Activated T-cell treated with anti-CD3 and anti-CD28 coated beads for 48 hours (primary cell): ENCODE measurements around the gene GPC6.

ENCODE experiments used
- DNase-seq: peaks from one replicate; pipeline ENCODE4 v3.0.0-alpha.2; 2020; ENCODE audit warnings: low read depth

Gene GPC6

DNA sequence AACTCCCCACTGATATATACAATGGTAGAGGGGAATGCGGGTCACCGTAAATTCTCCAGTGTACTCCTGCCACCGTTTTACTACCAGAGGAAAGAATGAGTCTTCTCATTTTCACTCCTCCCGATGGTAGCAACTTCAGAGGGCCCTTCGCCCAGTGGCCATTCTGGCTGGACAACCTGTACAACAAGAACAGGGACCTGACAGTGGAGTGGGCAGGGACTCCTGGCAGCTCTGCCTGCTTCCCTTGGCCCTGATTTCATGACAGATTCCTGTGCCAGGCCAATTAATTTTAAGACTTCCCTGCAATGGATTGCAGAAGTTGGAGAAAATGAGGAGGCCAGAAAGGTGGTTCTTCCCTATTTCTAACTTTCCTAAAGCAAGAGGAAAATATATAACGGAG is 148.9 kb downstream of the GPC6 start:
- DNase-seq = no peak

DNA sequence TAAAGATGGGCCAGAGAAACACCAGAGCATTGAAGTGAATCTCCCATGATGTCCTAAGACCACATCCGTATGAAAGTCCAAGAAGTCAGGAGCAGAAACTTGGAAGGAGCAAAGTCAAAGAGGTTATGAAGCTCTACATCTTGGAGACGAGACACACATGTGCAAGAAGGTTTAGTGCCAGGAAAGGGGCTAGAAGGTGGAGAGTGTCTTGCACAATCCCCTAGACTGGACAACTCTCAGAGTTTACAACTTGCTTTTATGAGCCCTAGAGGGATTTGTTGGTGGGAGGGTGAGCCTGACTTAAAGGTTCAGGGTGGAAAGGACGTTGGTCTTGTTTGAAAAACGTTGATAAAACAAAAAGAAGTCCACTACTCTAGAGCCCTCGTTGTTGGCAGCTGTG is 150.6 kb downstream of the GPC6 start:
- no peak for DNase-seq

DNA sequence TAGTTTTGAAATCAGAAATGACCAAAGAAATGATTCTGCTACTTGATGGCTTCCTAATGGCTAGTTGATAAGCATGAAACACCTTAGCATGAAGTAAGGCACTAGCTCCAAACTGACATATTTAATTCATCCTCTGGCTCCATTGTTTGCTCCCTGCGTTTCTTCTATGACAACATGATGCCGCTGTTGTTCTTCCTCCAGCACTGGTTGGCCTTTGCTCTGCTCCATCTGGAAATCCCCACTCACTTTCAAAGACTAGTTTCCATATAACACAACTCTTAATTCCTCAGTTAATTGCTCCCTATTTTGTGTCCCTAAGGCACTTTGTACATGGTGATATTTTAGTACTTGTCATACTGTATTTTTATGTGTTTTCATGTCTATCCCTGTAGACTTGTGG is 151.6 kb downstream of the GPC6 start:
- no peak for DNase-seq

DNA sequence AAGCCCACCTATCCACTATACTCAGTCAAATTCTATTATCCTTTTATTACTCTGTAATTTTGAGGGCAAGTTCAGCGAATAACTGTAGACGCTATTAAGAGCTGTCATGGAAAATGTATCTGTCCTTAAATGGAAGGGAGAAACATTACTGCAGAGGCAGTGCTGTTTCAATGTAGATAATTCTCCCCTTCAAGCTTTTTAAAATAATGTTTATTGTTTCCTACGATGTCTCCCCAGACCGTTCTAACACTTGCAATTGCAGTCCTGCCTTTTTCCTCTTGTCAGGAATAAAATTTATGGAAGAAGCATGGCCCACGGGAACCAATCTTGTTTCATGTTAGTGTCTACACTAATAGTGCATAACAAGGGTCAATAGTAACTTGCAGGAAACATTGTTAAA is 159.5 kb downstream of the GPC6 start:
- no peak for DNase-seq

DNA sequence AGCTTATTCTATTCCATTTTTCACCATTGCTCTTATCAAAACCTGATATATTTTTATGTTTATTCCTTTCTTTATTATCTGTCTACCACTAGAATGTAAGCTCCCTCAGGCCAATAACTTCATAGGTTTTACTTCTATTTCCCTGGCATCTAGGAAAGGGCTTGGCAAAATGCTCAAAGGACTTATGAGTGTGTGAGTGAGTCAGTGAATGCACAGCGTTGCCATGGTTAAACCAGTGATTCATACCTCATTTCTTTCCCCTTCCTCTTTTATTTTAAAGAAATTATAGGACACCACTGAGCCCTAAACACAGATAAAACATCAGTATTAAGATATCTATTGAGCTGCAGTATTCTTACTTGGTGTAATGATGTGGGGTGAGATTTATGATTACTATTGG is 162.1 kb downstream of the GPC6 start:
- no peak for DNase-seq

DNA sequence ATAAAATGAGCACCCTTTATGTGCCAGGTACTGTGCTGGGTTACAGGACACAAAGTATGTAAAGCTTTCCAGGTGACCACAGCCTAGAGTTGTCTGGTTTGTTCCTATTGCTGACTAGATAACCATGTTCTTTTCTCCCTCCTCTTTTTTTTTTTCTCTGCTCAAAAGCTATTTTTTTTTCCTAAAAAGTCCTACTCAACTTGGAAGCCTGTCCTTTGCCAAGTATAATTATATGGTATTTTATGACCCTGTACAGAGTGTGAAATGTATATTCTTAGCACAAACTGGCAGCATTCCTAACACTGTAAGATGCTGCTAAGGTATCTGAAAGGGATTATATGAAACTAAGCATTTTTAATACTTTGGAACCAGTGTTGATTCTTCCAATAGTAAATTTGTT is 171.0 kb downstream of the GPC6 start:
- DNase-seq = no peak

DNA sequence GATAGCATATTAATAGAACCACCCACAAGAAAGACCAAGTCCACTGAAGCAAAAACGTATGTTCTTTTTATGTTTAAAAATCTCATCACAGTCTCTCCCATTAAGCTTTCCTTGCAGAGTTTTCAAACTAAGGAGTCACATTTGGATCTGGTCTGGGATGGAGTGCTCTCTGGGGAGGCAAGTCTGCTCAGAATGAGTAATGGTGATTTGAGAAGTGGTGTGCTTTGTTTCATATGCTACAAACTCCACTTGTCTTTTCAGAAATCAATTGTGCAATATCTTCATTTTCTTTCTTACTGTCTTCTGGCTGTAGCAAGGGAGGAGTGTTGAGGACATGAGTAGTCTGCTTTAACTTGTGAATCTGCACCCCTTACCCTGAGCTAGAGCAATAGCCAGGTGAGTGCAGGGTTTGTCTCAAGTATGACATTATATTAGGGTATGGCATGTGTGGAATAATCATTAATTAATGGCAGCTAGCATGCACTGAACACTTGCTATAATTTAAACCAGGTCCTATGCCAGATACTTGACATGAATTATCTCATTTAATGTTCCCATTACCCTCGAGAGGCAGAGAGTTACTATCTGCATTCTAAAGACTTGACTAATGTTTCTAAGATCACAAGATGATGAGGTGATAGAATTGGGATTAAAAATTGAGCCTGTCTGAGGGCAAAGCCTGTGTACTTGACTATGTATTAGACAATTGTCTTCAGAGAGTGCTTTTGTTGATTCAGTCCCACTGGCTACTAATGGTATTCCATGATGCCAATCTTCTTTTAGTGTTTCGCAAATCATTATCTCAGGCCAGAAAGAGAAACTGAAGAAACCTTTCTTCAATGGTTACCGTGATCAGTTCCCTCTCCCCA is 171.8 kb downstream of the GPC6 start:
- no peak for DNase-seq

DNA sequence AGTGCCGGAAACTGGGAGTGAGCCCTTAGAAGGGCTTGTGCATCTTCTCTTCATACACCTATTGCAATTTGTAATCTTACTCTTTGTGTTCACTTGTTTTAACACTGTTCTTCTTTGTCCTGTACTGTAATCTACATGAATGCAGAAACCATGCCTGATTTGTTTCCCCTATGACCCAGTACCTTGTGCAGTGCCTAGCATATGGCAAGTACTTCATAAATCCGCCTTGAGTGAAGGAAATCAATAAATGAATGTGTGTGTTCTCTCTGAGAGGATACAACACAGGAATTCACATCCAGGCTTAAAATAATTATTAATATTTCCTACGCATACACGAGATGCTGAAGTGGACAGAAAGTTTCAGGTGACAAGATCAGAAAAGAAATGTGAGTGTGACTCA is 172.6 kb downstream of the GPC6 start:
- DNase-seq = no peak

DNA sequence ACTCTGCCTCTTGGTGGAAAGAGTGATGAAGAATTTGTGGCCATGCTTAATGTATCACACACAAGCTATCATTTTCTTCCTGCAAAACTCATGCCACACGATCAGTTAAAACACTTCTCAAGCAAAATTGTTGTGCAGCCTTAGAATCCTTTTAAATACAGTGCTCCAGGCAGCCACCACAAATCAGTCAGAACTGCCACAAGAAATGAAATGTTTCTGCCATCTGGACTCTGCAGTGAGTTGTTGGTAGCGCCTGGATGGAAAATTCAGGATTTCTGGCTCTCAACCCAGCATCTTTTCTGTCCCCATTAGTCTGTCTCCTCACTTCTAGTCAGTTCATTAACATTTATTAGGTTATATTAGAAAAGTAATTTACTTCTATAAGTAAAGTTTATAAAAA is 179.5 kb downstream of the GPC6 start:
- DNase-seq = no peak

DNA sequence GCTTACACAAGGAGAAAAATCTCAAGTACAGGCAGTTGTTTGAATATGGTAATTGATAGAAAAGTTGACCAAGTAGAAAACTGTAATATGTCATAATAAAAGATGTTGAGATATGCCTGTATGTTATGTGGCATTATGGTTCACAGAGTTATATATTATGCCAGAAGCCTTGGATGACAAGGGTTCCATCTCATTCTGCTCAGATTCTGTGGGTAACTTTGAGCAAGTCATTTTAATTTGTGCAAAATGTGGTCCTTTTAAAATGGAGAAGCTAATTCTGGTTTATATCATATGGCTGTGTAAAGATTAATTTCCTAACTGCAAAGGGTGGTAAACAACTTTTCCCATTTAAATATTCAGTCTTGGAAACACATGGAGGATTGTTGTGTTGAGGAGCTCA is 180.9 kb downstream of the GPC6 start:
- DNase-seq = no peak

DNA sequence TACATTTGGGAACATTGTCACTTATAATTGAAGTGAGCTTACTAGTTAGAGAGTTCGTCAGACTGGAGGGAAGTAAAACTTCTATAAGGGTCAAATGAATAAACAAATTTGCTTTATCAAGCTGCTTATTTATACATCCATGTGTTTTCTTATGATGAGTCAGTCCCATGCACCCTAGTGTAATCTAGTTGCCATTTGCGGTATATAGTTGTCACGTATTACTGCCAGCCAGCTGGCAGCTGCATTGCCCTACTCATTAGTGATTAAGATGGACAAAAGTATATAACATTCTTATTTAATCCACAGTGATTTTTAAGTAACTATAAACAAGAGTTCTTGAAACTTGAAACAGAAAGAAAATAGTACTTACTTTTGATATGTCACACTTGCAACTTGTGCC is 182.4 kb downstream of the GPC6 start:
- no peak for DNase-seq

DNA sequence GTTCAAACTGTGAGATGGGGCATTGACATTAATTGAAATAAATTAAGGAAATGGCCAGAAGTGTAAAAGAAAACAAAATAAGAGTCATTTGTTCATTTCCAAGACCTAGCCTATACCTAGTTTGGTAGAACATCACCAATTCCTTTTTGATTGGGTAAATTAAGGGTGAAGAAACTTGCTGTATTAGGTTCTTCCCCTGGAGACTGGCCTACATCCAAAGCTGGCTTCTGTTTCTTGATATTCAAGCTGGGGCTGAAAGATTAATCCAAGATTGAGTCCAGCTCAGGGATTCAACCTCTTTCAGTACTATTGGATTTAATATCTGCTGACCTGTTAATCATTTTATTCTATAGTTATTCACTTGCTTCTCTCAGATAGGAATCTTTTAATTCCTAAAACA is 183.2 kb downstream of the GPC6 start:
- no peak for DNase-seq

DNA sequence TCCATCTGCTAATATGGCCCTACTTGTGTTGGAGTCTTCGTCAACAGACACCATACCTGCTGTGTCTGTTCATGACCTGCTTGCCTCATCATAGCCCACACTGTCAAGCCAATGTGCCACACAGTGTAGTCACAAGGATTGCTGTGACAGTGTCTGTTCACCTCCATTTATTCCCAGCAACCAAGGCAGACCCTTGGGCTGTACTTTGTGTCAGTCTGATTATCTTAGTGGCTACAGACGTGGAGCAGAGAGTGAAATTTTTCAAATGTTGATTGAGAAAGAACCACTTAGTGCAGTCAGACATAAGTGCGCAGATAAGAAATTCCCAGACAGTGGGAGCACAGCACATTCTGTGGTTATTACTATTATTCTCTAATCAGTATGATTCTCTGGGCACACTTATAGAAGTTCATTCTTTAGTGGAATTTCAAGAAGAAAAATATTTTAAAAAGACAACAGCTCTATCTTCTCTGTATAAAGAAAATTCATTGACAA is 184.6 kb downstream of the GPC6 start:
- DNase-seq = no peak

DNA sequence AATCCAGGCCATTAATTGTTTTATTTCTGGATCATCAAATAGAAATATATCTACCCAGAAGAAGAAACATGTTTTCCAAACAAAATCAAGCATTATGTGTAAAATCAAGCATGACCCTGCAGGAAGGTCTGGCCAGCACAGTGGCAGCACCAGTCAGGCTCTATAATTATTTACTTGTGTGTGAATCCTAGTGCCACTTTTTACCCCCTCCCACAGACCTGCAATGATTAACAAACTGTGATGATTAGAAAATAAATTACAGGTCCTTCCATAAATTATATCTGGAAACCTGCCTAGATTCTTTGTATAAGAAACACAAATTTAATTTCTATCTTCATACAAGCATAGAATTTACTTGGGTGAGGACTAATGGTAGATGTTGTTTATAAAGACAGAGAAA is 186.1 kb downstream of the GPC6 start:
- no peak for DNase-seq

DNA sequence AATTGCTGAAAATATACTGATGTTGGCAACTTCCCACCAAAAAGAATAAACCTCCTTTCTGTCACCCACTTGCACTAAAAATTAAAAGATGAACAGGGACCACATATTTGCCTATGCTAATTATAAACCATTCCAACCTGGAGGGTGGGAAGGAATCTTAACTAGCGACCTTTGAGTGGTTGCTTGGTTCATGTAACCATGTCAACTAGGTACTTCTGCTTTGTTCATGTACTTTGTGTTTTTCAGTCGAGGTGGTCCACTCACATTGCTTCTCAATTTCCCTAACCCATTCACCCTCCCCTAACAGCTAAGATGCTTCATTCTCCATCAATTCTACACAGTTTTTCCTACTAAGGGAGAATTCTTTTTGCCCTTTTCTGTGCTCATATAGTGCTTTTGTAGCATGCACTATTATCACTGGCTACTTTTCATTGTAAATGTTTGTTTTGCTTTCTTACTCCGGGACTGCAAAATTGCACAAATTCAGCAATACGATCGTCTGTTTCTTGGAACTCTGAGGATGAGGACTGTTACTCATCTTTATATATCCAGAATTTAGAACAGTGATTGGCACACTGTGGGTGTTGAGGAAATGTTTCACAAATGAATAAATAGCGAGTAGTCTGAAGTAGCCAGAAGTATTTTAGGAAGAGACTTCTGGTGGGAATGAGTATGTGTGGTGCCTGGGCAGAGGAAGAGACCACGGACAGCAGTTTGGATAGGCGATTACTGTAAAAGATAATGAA is 187.5 kb downstream of the GPC6 start:
- no peak for DNase-seq

DNA sequence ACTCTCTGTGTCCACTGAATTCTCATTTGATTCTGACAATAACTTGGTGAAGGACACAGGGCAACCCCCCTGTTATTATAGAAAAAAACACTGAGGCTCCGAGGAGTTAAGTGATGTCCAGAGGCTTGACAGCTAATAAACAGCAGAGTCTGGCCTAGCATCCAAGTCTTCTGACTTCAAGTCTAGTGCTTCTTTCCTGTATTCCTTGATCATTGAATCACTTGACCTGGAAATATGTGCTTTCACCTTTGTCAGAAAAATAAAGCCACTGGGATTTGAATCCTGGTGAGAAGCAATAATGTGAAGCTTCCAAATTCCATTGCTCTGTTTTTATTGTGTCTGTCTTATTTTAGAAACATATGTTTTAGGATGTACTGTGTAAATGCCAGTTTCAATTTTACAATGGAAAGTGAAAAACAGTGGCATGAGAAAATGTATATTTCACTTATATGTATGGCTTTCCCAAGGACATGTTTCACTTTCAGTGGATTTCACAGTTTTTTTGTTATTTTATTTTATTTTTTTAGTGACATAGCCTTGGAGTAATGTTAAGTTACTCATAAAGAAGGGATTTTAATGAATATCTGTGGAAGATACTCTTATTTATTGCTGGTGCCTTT is 190.2 kb downstream of the GPC6 start:
- no peak for DNase-seq

DNA sequence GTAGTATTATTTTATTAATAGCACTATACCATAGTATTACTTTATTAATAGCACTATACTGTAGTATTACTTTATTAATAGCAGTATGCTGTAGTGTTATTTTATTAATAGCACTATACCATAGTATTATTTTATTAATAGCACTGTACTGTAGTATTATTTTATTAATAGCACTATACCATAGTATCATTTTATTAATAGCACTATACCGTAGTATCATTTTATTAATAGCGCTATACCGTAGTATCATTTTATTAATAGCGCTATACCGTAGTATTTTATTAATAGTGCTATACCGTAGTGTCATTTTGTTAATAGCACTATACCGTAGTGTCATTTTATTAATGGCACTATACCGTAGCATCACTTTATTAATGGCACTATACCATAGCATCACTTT is 191.8 kb downstream of the GPC6 start:
- DNase-seq = no peak

DNA sequence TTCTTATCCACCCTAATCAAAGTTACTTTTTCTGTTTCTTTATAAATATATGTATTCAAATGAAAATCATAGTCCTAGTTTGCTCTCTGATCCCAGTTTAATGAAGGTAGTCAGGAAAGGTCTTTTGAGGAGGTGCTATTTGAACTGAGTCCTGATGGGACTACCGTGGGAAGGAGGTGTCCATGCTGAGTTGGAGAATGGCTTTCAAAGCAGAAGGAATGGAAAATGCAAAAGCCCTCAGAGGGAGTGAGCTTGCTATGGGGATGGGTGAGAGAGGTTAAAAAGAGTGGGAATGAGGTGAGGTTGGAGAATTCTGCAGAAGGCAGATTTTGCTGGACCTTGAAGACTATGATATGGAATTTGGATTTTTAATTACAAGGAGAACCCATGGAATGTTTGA is 193.6 kb downstream of the GPC6 start:
- DNase-seq = no peak

DNA sequence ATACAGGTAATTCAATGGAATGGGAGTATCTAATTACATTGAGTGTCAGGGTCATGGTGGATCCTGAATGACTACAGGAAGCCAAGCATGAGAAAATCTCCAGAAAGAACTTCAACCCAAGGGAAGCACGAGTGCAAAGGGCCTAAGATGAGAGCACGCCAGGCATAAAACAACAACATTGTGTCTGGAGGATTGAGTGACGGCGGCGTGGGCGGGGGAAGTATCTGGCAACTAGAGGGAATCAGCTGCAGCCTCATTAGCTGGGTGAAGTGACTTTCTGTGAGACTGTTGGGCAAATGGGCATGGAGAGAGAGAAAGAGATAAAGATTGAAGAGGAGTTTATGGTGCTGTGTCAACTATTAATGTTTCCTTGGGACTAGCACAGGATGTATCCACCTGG is 194.3 kb downstream of the GPC6 start:
- no peak for DNase-seq

DNA sequence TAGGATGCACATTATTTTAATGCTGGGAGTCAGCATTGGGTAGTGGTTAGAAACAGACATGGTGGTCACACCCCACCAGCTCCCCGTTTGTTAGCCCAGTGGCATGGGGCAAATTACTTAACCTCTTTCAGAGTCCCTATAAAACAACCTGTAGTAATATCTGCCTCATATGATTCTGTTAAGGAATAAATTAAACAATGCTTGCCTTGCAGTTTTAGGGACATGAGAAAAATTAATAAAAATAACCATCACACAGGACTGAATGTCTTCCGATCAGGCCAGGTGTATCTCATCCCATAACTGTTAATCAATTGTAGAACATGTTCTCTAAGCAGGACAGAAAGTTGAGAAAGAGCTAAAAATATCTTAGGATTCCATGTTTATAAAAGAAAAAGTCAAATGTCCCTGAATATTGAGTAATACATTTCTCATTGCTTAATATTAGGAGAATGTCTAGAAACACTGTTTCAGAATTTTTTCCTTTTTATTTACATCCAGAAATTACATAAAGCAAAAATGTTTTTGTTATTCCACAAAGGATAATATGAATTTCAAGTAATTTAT is 196.5 kb downstream of the GPC6 start:
- DNase-seq = no peak

DNA sequence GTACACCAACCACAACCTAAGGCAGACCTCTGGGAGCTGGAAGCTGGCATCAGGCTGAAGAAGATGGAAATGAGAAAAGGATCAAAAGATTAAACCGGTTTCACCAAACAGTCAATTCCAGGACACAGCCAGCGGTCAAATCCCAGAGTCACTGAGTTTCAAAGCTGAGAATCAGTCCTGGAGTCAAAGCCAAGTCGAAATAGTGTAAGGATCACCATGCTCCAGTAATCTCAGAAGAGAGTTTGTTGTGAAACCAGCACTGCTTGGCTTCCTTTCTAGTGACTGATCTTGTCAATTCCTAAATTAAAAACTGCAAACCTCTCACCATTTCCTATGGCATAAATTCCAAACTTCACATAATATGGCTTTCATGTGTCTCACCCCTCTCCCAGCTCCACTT is 198.8 kb downstream of the GPC6 start:
- DNase-seq = no peak

DNA sequence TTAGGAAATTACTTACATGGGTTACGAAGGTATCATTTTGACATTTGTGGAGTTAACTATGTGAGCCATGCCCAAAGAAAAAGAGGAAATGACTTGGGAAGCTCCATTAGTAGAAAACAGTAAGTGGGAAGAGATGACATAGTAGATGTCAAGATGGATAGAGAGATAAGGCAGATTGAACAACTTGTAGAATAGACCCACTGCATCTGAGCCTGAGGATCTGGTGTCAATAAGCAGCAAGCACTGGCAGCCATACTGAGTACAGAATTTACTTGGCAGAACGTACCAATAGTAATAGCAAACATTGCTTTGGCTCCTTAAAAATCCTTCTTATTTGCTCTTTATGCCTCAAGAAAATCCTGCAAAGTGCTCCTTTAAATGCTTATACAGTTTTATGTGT is 203.8 kb downstream of the GPC6 start:
- DNase-seq = no peak

DNA sequence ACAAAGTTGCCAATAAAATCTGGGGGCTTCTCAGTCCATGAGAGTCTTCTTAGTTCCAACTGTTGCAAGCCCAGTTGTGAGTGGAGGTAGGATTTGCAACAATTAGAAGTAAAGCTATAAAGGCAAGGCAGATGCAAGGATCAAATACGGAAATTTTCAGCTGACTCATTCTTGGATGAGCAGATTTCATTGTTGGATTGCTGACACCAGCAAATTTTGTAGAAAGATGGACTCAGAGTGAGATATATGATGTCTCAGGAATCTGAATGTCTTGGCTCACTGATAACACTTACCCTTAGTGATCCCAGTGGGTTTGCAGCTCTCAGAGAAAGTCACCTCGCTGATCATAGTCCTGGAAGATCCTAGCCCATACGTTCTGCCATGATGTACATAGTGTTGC is 209.0 kb downstream of the GPC6 start:
- DNase-seq = no peak
